ENCODE results near the gene DUSP1. TPM values are rescaled to one million over a fixed set of nuclear protein-coding genes. Genes with fewer than 3 reads are reported as not detected.

Gene DUSP1
- total RNA-seq, 1 donor from 2014 or later: 5.3 TPM

DNA sequence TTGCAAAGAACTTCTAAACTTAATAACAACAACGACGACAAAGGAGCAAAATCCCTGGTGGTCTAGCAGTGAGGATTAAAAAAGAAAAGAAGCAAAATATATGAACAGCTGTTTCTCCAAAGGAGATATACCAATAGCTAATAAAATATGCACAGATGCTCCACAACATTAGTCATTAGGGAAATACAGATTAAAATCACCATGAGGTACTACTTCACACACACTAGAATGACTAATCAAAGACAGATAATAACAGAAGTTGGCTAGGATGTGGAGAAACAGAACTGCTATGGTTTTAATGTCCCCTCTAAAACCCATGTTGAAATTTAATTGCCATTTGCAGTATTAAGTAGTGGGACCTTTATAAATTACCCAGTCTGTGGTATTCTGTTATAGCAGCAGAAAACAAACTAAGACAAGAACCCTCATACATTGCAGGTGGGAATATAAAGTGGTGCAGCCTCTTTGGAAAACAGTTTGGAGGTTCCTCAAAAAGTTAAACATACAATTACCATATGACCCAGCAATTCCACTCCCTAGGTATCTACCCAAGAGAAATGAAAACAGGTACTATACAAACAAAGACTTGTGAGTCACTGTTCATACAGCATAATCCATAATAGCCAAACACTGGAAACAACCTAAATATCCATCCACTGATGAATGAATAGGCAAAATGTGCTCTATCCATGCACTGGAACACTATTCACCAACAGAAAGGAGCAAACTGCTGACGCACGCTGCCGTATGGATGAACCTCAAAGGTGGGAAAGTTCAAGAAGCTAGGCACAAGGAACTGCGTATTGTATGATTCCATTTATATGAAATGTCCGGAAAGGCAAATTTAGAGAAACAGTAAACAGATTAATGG lies 11.4 kb upstream of the DUSP1 start:
- intact Hi-C loops (cut with micrococcal nuclease): no loop called here

DNA sequence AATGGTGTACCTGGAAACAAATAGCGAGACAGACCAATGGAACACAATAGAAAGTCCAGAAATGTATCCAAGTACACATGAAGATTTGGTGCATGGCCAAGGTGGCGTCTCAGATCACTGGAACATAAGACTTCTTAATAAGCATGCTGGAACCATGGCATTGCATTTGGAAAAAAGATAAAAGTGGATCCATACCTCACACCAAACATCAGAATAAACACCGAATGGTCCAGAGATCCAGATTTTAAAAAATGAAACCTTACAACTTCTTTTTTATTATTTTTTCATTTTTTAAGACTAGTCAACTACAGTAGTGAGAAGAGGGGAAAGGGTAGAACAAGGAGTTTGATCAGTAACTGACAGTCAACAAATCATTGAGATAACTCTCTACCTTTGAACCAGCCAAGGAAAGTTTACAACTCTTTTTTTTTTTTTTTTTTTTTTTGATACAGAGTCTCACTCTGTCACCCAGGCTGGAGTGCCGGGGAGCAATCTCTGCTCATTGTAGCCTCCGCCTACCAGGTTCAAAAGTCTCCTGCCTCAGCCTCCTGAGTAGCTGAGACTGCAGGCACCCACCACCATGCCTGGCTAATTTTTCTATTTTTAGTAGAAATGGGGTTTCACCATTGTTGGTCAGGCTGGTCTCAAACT lies 8.8 kb upstream of the DUSP1 start:
- intact Hi-C loops (cut with micrococcal nuclease): loop anchor here (5.0 kb wide), 2 partner anchors 117 to 603 kb away; no protein-coding TSS in a partner anchor

DNA sequence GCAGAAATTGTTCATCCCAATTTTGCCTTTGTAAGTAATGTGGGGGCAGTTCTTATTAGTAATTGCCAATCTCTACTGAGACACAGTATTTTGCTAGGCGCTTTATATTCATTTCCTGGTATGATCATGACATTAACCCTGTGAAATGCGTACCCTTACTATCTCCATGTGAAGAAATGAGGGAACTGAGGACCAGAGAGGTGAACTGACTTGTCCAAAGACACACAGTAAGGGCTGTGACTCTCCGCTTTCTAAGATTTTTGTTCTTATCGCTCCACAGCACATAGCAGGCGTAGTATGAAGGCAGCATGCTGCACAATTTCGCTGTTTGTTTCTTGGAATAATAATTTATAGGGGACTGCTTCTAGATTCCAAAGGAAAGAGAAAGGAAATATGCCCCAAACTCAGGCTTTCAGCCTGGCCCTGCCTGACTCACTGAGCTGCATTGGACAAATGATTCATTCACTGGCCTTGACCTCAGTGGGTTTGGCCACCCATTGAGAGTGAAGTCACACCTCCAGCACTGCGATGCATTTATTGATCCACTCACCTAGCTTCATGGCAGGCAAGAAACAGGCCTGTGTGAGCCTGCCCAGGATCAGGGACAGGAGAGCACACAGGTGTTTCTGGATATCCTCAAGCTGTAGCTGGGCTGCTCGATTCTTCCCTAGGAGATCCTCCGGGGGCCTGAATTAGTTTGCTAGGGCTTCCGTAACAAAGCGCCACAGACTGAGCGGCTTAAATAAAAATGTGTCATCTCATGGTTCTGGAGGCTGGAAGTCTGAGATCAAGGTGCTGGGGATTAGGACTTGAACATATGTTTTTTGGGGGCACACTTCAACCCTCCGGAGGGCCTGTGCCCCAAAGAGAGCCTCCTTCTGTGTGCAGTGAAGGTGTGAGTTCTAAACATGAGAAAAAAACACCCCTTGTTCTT lies 7.2 kb upstream of the DUSP1 start:
- intact Hi-C loops (cut with micrococcal nuclease): loop anchor here (1.0 to 5.0 kb wide), 9 partner anchors 13 to 601 kb away; partner anchors contain the start of genes BNIP1, ERGIC1 and RPL26L1

DNA sequence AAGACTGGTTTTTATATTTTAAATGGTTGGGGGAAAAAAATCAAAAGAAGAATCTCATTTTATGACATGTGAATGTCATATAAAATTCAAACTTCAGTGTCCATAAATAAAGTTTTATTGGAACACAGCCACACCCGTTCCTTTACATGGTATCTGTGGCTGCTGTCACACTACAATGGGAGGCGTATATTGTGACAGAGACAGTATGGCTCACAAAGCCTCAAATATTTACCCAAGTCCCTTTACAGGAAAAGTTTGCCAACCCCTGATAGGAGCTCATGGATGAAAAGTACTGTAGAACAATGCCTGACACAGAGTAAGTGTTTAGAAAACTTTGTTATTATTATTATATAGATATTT lies 5.2 kb upstream of the DUSP1 start:
- intact Hi-C loops (cut with micrococcal nuclease): loop anchor here (2.0 to 5.0 kb wide), 4 partner anchors 121 to 599 kb away; partner anchors contain the start of gene BNIP1

DNA sequence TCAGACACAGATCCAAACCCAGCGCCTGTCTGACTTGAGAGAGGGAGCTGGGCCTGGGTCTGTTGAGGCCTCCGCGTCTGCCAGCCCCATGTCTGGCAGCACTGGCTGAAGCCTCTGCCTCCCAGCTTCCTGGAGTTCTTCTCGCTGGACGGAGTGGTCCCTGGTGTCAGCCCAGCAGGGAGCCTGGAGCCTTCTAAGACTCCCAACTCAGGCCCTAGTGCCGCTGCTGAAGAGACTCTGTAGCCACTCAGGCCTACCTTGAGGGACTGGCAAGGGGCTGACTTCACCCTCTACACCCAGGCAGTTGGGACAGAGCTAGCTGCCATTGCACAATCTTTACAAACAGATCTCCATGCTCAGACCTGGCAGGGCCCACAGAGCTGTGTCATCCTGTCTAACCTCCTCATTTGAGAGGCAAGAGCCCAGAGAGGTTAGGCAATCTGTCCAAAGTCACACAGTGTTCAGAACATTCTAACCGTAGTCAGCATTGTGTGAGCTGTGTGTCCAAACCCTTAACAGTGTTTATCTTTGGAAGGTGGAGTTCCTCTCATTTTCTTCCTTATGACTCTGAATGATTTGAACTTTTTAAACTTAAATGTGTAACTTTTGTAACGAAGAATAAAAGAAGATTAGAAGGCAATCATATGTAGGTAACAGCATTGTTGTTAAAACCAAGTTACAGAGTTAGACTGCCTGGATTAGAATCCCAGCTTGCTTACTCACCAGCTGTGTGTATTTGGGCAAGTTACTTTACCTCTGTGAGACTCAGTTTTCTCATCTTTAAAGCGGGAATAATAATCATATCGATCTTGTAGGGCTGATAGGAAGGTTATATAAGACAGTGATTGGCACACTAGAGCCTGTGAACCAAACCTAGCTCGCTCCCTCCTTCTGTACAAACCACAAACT lies 4.6 kb upstream of the DUSP1 start:
- intact Hi-C loops (cut with micrococcal nuclease): loop anchor here (2.0 to 5.0 kb wide), 4 partner anchors 122 to 598 kb away; partner anchors contain the start of gene BNIP1

DNA sequence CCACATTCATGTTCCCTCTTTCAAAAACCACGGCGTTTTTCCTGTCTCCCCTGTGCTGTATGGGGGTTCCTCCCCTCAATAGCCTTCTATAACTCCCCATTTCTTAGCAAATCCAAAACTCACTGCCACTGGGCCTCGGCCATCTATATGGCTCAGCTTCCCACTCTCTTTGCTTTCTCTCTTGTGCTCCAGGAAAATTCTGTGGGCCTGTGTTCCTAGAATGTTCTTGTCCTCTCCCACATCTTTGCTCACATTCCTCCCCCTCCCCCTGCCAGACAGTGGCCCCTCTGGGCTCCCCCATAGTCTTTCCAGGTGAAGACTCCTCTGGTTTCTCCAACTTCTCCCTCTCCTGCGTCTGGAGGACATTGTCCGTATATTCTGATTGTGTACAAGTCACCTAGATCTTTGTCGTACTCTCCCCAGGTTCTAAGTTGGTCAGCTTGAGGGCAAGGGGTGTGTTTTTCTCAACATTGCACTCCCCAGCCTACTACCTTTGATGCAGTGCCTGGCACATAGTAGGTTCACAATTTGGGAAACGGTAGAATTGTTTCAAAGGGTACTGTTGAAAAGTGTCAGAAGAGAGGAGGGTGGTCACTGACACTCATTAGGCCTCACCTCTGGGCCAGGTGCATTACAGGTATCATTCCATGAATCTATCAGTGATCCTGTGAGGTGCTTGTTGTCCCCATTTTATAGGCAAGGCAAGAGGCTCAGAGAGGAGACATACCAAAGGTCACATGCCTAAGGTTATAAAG lies 3.7 kb upstream of the DUSP1 start:
- intact Hi-C loops (cut with micrococcal nuclease): loop anchor here (5.0 kb wide), 2 partner anchors 123 to 597 kb away; no protein-coding TSS in a partner anchor

DNA sequence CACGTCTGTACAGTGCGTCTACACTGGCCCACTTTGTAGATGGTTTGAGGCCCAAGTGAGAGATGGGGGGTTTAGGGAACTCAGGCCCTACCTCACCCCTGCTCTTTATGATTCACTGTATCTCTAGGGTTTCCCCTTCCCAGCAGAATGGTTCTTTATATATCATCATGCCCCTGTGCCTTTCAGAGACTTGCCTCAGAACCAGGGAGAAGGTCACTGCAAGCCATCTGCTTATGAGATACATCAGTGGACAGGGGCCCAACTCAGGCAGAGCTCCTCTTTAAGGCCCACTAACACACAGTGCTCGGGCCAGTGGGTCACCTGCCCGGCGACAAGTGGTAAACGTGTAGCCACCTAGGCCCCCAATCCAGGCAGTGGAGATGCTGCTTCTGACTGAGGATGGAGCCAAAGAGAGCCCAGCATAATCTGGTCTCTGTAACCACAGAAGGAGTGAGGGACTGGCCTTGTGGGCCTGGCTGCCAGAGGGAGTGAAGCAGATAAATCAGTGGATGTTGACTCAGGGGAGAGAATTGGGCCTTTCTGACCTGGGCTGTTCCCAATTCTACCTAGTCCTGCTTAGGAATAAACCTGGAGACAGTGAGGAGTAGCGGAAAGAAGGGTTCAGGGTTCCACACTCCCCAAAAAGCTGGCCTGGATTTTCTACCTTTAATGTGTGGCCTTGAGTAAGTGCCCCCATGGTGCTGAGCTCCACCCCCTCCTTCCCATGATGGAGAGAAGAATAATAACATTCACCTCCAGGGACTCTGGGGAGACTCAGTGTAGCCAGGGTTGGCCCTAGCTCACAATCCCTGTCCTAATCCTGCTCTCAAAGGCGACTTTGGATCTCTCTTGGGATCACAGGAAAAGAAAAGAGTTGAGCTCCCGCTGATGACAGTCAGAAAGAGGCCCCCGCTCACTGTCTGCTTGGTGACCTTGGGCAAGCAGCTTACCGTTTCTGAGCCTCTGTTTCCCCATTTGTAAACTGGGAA lies 2.8 kb upstream of the DUSP1 start:
- intact Hi-C loops (cut with micrococcal nuclease): loop anchor here (1.0 to 2.0 kb wide), 2 partner anchors 8 to 663 kb away; no protein-coding TSS in a partner anchor

DNA sequence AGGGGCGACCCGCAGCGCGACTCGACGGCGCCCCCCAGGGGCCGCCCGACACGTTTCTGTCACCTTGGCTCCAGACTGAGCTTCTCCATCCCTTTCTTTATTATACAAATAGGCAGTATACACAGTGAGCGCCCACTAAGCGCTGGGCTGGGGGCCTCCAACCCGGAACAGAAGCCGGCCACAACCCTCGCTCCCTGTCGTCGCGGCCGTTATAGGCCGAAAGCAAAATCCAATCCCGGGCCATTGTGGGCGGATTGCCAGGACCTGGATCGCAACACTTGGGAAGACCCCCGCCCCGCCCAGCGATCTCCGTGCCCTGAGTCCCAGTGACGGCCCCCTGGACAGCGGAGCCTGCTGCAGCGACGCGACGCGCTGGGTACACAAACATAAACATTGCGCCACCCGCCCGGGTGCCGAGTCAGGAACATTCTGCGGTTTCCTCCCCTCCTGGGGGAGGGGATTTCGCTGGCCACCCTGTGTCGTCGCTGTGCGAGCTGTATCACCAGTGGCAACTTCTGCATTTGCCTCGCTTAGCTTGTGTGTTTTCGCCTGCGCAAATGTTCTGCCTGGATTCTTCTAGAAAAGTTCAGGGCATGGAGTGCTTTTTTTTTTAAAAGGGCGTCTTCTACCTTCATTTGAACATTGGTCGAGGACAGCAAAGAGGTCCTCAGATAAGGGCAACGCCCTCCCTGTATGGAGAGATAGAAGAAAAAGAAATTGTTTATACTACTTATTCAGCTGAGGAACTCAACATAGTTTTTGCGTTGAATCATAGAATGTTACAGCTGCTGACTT lies 1.3 kb upstream of the DUSP1 start:
- intact Hi-C loops (cut with micrococcal nuclease): loop anchor here (1.0 to 2.0 kb wide), 6 partner anchors 35 to 662 kb away; partner anchors contain the start of genes CREBRF and ERGIC1

DNA sequence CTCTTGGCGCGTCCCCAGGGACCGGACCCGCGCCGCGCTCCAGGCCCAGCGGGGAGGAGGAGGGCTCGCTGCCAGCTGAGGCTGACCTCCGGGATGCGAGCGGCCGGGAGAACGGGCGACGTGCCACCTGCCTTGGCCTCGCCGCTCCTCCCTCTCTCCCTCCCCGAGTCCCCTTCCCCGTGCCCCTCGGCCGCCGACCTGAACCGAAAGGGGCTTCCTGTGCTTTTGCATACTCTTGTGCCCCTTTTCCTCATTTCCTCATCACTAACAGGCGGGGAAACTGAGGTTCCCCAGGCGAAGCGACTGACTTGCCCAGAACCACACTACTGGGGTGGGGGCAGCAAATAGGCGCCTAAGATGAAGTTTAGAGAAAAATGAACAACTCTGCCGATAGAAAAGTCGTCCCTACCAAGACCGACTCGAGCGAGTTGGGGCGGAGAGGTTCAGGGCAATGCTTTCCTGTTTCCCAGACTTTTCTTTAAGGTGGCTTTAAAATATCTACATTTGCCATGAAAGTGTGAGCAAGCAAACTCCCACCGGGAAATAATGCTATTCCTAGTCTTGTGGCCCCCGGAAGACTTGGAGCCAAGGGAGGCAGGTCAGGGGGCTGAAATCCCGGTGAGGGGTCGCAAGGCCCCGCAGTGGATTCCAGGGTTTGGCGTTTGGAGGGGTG lies 580 bp upstream of the DUSP1 start:
- intact Hi-C loops (cut with micrococcal nuclease): loop anchor here (1.0 to 2.0 kb wide), 7 partner anchors 36 to 765 kb away; partner anchors contain the start of genes CREBRF, ERGIC1 and FBXW11

DNA sequence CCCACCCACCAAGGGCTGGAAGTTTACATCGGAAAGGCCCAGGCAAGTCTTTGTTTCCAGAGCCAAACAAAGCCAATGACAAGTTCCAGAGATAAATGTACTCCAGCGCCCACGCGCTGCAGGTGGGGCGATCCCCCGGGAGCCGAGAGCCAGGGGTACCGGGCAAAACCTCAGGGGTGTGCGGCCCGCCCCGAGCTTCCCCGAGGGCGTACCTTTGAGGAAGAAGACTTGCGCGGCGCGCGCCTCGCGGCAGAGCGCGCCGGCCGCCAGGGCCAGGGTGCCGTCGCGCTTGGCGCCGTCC lies 671 bp downstream of the DUSP1 start:
- intact Hi-C loops (cut with micrococcal nuclease): loop anchor here (2.0 kb wide), 1 partner anchor 764 kb away; the partner anchor contains the start of gene FBXW11

DNA sequence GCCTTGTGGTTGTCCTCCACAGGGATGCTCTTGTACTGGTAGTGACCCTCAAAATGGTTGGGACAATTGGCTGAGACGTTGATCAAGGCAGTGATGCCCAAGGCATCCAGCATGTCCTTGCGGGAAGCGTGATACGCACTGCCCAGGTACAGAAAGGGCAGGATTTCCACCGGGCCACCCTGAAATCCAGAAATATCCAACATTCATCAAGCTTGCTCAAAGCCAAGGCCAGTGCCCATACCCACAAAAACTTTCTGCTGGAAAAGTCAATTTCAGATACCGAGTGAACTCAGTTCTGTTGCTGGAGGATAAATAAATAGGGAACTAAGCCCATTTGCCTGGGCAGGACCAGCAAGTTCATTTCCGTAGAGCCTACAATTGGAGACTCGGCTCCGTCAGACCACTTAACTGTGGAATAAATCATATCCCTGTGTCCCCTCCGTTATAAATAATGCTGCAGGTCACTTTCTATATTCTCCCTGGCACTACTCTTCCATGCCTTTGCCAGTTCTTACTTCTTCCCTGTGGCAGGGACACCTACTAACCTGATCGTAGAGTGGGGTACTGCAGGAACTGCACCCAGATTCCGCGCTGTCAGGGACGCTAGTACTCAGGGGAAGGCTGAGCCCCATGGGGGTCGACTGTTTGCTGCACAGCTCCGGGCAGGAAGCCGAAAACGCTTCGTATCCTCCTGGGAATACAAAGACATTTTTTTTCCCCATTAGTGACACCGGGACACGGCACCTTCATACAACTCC lies 1.2 kb downstream of the DUSP1 start:
- intact Hi-C loops (cut with micrococcal nuclease): loop anchor here (2.0 kb wide), 1 partner anchor 763 kb away; the partner anchor contains the start of gene FBXW11

DNA sequence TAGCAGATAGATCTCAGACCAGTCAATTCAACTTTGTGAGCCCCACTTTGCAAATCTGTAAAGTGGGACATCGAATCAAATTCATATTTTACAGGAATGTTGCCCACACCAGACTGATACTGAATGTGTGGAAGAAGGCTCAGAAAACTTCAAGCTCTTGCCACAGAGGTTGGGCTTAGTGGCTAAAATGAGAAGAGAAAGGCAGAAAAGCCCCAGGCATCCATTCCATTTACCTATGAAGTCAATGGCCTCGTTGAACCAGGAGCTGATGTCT lies 1.7 kb downstream of the DUSP1 start:
- intact Hi-C loops (cut with micrococcal nuclease): no loop called here

DNA sequence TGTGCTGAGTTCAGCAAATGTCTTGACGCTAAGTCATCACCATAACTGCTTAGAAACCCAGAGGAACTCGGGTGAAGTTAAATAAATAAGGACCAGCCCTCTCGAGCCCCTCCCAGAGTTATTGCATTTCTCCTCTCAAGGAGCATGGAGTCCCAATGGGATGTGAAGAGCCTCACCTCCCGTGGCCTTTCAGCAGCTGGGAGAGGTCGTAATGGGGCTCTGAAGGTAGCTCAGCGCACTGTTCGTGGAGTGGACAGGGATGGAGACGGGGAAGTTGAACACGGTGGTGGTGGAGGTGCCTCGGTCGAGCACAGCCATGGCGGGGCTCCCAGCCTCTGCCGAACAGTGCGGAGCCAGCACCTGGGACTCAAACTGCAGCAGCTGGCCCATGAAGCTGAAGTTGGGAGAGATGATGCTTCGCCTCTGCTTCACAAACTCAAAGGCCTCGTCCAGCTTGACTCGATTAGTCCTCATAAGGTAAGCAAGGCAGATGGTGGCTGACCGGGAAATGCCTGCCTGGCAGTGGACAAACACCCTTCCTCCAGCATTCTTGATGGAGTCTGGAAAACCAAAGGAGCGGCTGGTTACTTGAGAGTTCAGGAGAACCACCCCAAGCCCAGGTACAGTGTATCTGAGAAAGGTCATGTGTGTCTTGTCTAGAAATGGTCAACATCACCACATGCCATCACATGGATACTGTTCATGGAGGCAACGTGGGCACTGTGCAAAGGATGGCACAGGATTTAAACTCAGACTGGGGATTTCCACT lies 2.2 kb downstream of the DUSP1 start:
- intact Hi-C loops (cut with micrococcal nuclease): no loop called here

DNA sequence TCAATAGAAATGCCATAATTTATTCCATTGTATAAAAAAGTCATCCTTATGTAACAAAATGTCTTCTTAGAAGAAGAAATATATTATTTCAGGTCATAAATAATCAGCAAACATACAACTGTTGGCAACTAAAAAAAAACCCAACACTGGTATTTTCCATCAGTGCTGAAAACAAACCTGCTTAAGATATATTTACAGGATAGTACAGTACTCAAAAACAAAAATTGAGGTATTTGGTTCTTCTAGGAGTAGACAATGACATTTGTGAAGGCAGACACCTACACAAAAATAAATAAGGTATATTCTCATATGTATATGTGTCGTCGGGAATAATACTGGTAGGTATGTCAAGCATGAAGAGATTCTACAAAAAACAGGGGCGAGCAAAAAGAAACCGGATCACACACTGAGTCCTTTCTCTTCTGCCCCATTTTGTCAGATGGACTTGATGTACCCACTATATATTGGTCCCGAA lies 2.9 kb downstream of the DUSP1 start:
- intact Hi-C loops (cut with micrococcal nuclease): no loop called here
